ENCODE results near the gene MORC4.
A peak's percentile ranks its signal among the peaks of the same experiment; 100 is the strongest.

Gene MORC4

GRCh38 chrX:106903856-106904528, 96.0 kb downstream of the MORC4 start:
- no peak for DNase-seq

GRCh38 chrX:106903291-106903824, 96.7 kb downstream of the MORC4 start, which contains the start of gene RIPPLY1:
RIPPLY1 (minus strand) TSS chrX:106903341; CDS start chrX:106903287, 54 bp downstream.
- no peak for DNase-seq

- no peak for DNase-seq
Measured at GRCh38 chrX:106902684-106903083, 97.3 kb downstream of the MORC4 start.

GRCh38 chrX:106901781-106902219, 98.2 kb downstream of the MORC4 start:
- DNase-seq: no peak

- no peak for DNase-seq
Measured at GRCh38 chrX:106901341-106901740, 98.7 kb downstream of the MORC4 start.

GRCh38 chrX:106899841-106900240, 100.2 kb downstream of the MORC4 start:
- DNase-seq: no peak

- no peak for DNase-seq
Measured at GRCh38 chrX:106899276-106899675, 100.7 kb downstream of the MORC4 start.

- no peak for DNase-seq
Measured at GRCh38 chrX:106898462-106898861, 101.5 kb downstream of the MORC4 start.

GRCh38 chrX:106897259-106897658, 102.8 kb downstream of the MORC4 start:
- DNase-seq: no peak

GRCh38 chrX:106894978-106895452, 105.0 kb downstream of the MORC4 start:
- DNase-seq: no peak

GRCh38 chrX:106894392-106894909, 105.6 kb downstream of the MORC4 start:
- DNase-seq: peak; percentile 41

GRCh38 chrX:106891762-106892460, 108.1 kb downstream of the MORC4 start:
- no peak for DNase-seq
